Trophoblast cell (in vitro differentiated cells and primary cell): ENCODE measurements around the gene PET100.

Experiments
- DNase-seq, 2 donors: peaks; one replicate each; pipeline ENCODE4 v3.0.0-alpha.2; 2016
- H2AFZ ChIP-seq: 2 replicates; pipeline ENCODE4 v1.6.1; 2013; ENCODE audit warnings: low read length, moderate library complexity, mild to moderate bottlenecking; ENCODE audit not compliant: insufficient read depth, poor library complexity
- H2AK5ac ChIP-seq: 2 replicates; pipeline ENCODE4 v1.6.1; 2013; ENCODE audit warnings: mild to moderate bottlenecking, low read length
- H2BK120ac ChIP-seq: 2 replicates; pipeline ENCODE4 v1.6.1; 2013; ENCODE audit warnings: low read length, mild to moderate bottlenecking, moderate library complexity; ENCODE audit not compliant: insufficient read depth, poor library complexity
- H2BK12ac ChIP-seq: 2 replicates; pipeline ENCODE4 v1.6.1; 2013; ENCODE audit warnings: mild to moderate bottlenecking, low read length, moderate library complexity
- H2BK5ac ChIP-seq: 2 replicates; pipeline ENCODE4 v1.6.1; 2013; ENCODE audit warnings: low read length, low read depth, moderate library complexity, mild to moderate bottlenecking; ENCODE audit not compliant: poor library complexity
- H3K14ac ChIP-seq: 2 replicates; pipeline ENCODE4 v1.6.1; 2013; ENCODE audit warnings: mild to moderate bottlenecking, low read length
- H3K18ac ChIP-seq: 2 replicates; pipeline ENCODE4 v1.6.1; 2013; ENCODE audit warnings: mild to moderate bottlenecking, low read length
- H3K23ac ChIP-seq: 2 replicates; pipeline ENCODE4 v1.6.1; 2013; ENCODE audit warnings: low read length
- H3K27ac ChIP-seq: 2 replicates; pipeline ENCODE4 v1.5.1; 2013; ENCODE audit warnings: low read depth, mild to moderate bottlenecking, inconsistent platforms, low read length, moderate library complexity
- H3K27me3 ChIP-seq: 2 replicates; pipeline ENCODE4 v1.6.1; 2013; ENCODE audit warnings: inconsistent platforms, mild to moderate bottlenecking, low read length, moderate library complexity; ENCODE audit not compliant: insufficient read depth
- H3K36me3 ChIP-seq, 2 experiments: 1 replicate in 1 of 2; 2 replicates in 1 of 2; pipeline ENCODE4 v1.6.1; 2013; ENCODE audit warnings: low read length in 2 of 2, mild to moderate bottlenecking in 2 of 2, moderate library complexity in 1 of 2; ENCODE audit not compliant: insufficient read depth in 2 of 2, control insufficient read depth in 1 of 2
- H3K4ac ChIP-seq: 2 replicates; pipeline ENCODE4 v1.6.1; 2013; ENCODE audit warnings: low read depth, mild to moderate bottlenecking, low read length, moderate library complexity
- H3K4me1 ChIP-seq, 2 experiments: 1 replicate in 1 of 2; 2 replicates in 1 of 2; pipeline ENCODE4 v1.6.1; 2013; ENCODE audit warnings: low read length in 2 of 2, mild to moderate bottlenecking in 2 of 2, moderate library complexity in 1 of 2; ENCODE audit not compliant: insufficient read depth in 2 of 2, control insufficient read depth in 1 of 2
- H3K4me2 ChIP-seq: 2 replicates; pipeline ENCODE4 v1.6.1; 2013; ENCODE audit warnings: inconsistent platforms, mild to moderate bottlenecking, low read length, moderate library complexity
- H3K4me3 ChIP-seq: 2 replicates; pipeline ENCODE4 v1.5.1; 2013; ENCODE audit warnings: mild to moderate bottlenecking, low read depth, low read length, inconsistent platforms
- H3K79me1 ChIP-seq: one replicate; pipeline ENCODE4 v1.6.1; 2013; ENCODE audit warnings: low read length
- H3K79me2 ChIP-seq: 2 replicates; pipeline ENCODE4 v1.6.1; 2013; ENCODE audit warnings: low read length, mild to moderate bottlenecking; ENCODE audit not compliant: control insufficient read depth, insufficient read depth, poor library complexity
- H3K9ac ChIP-seq: 2 replicates; pipeline ENCODE4 v1.6.1; 2013; ENCODE audit warnings: mild to moderate bottlenecking, low read length
- H3K9me3 ChIP-seq: 2 replicates; pipeline ENCODE4 v1.6.1; 2013; ENCODE audit warnings: low read depth, mild to moderate bottlenecking, control low read depth, inconsistent platforms, low read length; ENCODE audit not compliant: insufficient read depth
- H4K12ac ChIP-seq: 2 replicates; pipeline ENCODE4 v1.6.1; 2013; ENCODE audit warnings: low read depth, mild to moderate bottlenecking, low read length, moderate library complexity
- H4K8ac ChIP-seq: 2 replicates; pipeline ENCODE4 v1.6.1; 2013; ENCODE audit warnings: low read depth, mild to moderate bottlenecking, low read length, moderate library complexity
- H4K91ac ChIP-seq: one replicate; pipeline ENCODE4 v1.6.1; 2013; ENCODE audit warnings: low read depth, mild to moderate bottlenecking, low read length, moderate library complexity
- WGBS: extraction: QIAGEN DNeasy Blood & Tissue Kit; methylation state at CpG from one replicate; pipeline ENCODE4 v1.1.7; 2013; ENCODE audit warnings: missing lambda C conversion rate; ENCODE audit not compliant: insufficient read length, insufficient coverage; ENCODE audit errors: extremely low coverage; 5-methylcytosine and 5-hydroxymethylcytosine counted together

Gene PET100

DNA sequence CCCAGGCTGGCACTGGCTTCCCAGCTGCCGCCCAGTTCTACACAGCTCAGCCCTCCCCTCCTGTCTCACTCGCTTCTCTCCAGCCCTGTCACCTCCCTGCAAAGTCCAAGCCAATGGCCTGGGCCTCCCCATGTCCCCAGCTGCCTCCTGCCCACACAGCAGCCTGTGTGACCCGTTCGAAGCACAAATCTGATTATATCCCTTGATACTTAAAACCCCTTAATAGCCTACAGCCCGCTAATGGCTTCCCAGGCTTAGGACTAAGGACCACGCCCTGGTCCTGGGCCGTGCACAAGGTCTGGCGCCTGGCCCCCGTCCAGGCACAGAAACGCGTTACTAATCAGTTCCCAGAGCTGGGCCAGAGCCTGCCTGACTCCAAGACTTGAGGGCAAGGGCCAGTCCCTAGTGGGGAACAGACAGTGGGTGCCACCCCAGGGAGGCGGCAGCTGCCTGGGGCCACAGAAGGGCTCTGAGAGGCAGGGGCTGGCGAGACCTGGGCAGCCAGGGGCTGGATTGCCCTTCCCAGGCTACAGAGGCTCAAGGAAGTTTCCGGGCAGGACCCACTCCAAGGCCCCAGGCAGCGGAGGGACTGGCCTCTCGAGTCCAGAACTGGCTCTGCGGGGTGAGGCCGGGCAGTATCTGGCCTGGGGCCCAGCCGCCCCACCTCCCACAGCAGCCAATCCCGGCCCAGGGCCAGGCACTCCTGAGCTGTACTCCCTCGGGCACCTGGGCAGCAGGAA is 10.7 kb upstream of the PET100 start:
- Histone ChIP-seq H3K79me2 (no peaks in the 10 kb centered on the region), H4K8ac (peak overlapping the region; percentile 64), H2BK120ac (peak overlapping the region; percentile 25), H3K27ac (peak overlapping the region; percentile 57), H3K18ac (peak overlapping the region; percentile 54), H2BK12ac (peak overlapping the region; percentile 38), H3K79me1 (peaks cover 2% of the 10 kb centered on the region), H3K9ac (no peak overlapping the region), H3K4me1 (peaks cover 11 to 12% of the 10 kb centered on the region in 2 experiments), H3K23ac (no peak overlapping the region), H2AFZ (no peak overlapping the region), H3K9me3 (peaks cover 5% of the 10 kb centered on the region), H3K27me3 (no peaks in the 10 kb centered on the region), H2AK5ac (no peak overlapping the region), H3K4me3 (peak overlapping the region; percentile 24), H3K14ac (peak overlapping the region; percentile 29), H3K36me3 (peaks cover 78 to 79% of the 10 kb centered on the region in 2 experiments), H2BK5ac (peak overlapping the region; percentile 55), H4K12ac (no peak overlapping the region), H3K4me2 (no peak overlapping the region), H4K91ac (peak overlapping the region; percentile 63), H3K4ac (no peak overlapping the region)
- no peak for DNase-seq
- no CpG with 5 or more reads among the region's 21 CpGs for WGBS

GRCh38 chr19:7619671-7620441 is 9.7 kb upstream of the PET100 start:
- no peak overlapping the region for H4K8ac ChIP-seq
- H2BK120ac ChIP-seq = no peak overlapping the region
- no peaks in the 10 kb centered on the region for H3K79me2 ChIP-seq
- H4K12ac ChIP-seq = no peak overlapping the region
- no peak overlapping the region for H2AFZ ChIP-seq
- peaks cover 2% of the 10 kb centered on the region for H3K79me1 ChIP-seq
- H3K23ac ChIP-seq = no peak overlapping the region
- H2AK5ac ChIP-seq = no peak overlapping the region
- H3K14ac ChIP-seq = no peak overlapping the region
- no peak overlapping the region for H2BK5ac ChIP-seq
- H3K4me1 ChIP-seq = peaks cover 11 to 12% of the 10 kb centered on the region in 2 experiments
- no peak overlapping the region for H3K4me2 ChIP-seq
- no peaks in the 10 kb centered on the region for H3K27me3 ChIP-seq
- H3K9me3 ChIP-seq = peaks cover 5% of the 10 kb centered on the region
- no peak overlapping the region for H3K27ac ChIP-seq
- H4K91ac ChIP-seq = peak overlapping the region; percentile 26
- H2BK12ac ChIP-seq = no peak overlapping the region
- no peak overlapping the region for H3K4ac ChIP-seq
- H3K9ac ChIP-seq = no peak overlapping the region
- peaks cover 83 to 84% of the 10 kb centered on the region in 2 experiments for H3K36me3 ChIP-seq
- no CpG with 5 or more reads among the region's 48 CpGs for WGBS
- no peak overlapping the region for H3K4me3 ChIP-seq
- H3K18ac ChIP-seq = no peak overlapping the region
- no peak for DNase-seq

- Histone ChIP-seq H3K23ac (no peak overlapping the region), H3K27ac (no peak overlapping the region), H2AFZ (no peak overlapping the region), H4K12ac (no peak overlapping the region), H3K4me3 (no peak overlapping the region), H3K27me3 (no peaks in the 10 kb centered on the region), H3K18ac (no peak overlapping the region), H3K4me1 (peaks cover 11 to 12% of the 10 kb centered on the region in 2 experiments), H3K14ac (no peak overlapping the region), H3K36me3 (peaks cover 82 to 85% of the 10 kb centered on the region in 2 experiments), H3K9ac (no peak overlapping the region), H4K8ac (no peak overlapping the region), H2BK120ac (no peak overlapping the region), H3K4ac (no peak overlapping the region), H3K4me2 (no peak overlapping the region), H2BK5ac (no peak overlapping the region), H3K79me2 (no peaks in the 10 kb centered on the region), H2BK12ac (no peak overlapping the region), H2AK5ac (no peak overlapping the region), H3K9me3 (peaks cover 5% of the 10 kb centered on the region), H4K91ac (no peak overlapping the region), H3K79me1 (peaks cover 2% of the 10 kb centered on the region)
- no CpG with 5 or more reads among the region's 57 CpGs for whole genome bisulfite sequencing
- DNase-seq = no peak
Measured at GRCh38 chr19:7620442-7621412, 8.9 kb upstream of the PET100 start.
